Endothelial cell of umbilical vein (primary cell): Measurements from ENCODE around the gene BACH2. TPM values are rescaled to one million over a fixed set of nuclear protein-coding genes. Genes with fewer than 3 reads are reported as not detected.

Experiments
- BruUV-seq: library from RNA; stranded (reverse); fragments of 400-500 nt; replicated peaks from 2 replicates; lab custom pipeline; 2021; lab: Mats Ljungman, UMichigan
- CTCF ChIA-PET: fragments of 300-600, 350-600 bp; sonication (Branson Sonifier 250); formaldehyde crosslinking; loops from one replicate; lab custom pipeline; 2021; ENCODE audit warnings: antibody characterized with exemption, inconsistent platforms; lab: Charles Lee
- POLR2A ChIA-PET: fragments of 300-600, 350-600 bp; sonication (Branson Sonifier 250); formaldehyde crosslinking; loops from one replicate; lab custom pipeline; 2021; ENCODE audit warnings: antibody characterized with exemption, inconsistent platforms; lab: Charles Lee
- DNase-seq: peaks from one replicate; pipeline ENCODE4 v3.0.0-alpha.2; 2011; ENCODE audit warnings: low read depth, low spot score
- FAIRE-seq: peaks from 2 replicates; lab custom pipeline; 2011; peaks lifted over from hg19 to GRCh38; lab: Jason Lieb, UNC
- H2AFZ ChIP-seq: 2 replicates; pipeline ENCODE4 v1.6.0; 2012; ENCODE audit warnings: low read depth, low read length, control low read depth, inconsistent platforms
- H3K27ac ChIP-seq: 2 replicates; pipeline ENCODE4 v1.5.1; 2011; ENCODE audit warnings: low read depth, mild to moderate bottlenecking, control low read depth, low read length, moderate library complexity; ENCODE audit not compliant: insufficient read depth
- H3K27me3 ChIP-seq, 2 experiments: 2 replicates each; pipeline versions ENCODE4 v1.6.0 to v1.6.1; 2011; ENCODE audit warnings: low read length in 2 of 2, mixed read lengths in 1 of 2; ENCODE audit not compliant: control insufficient read depth in 2 of 2, insufficient read depth in 2 of 2
- H3K36me3 ChIP-seq, 2 experiments: 2 replicates in 1 of 2; 3 replicates in 1 of 2; pipeline ENCODE4 v1.5.1; 2011; ENCODE audit warnings: low read length in 2 of 2, mild to moderate bottlenecking in 1 of 2, moderate library complexity in 1 of 2; ENCODE audit not compliant: control insufficient read depth in 2 of 2, insufficient read depth in 2 of 2; ENCODE audit errors: extremely low read depth in 1 of 2
- H3K4me1 ChIP-seq: 3 replicates; pipeline ENCODE4 v1.5.1; 2011; ENCODE audit warnings: mild to moderate bottlenecking, low read length; ENCODE audit not compliant: control insufficient read depth, insufficient read depth; ENCODE audit errors: extremely low read depth
- H3K4me2 ChIP-seq: 2 replicates; pipeline ENCODE4 v1.6.1; 2011; ENCODE audit warnings: low read length, control low read depth, mixed read lengths; ENCODE audit not compliant: insufficient read depth
- H3K4me3 ChIP-seq, 3 experiments: fragments of 200-600 bp in 1 of 3; sonication (generic), shearing (Covaris generic) in 1 of 3; replicated peaks in 1 of 3; 2 replicates each; pipeline ENCODE4 v1.5.1; 2011 to 2016; ENCODE audit warnings: control low read depth in 3 of 3, low read length in 3 of 3, mild to moderate bottlenecking in 2 of 3, inconsistent platforms in 1 of 3, low read depth in 1 of 3, moderate library complexity in 1 of 3; ENCODE audit not compliant: insufficient read depth in 1 of 3
- H3K79me2 ChIP-seq: 2 replicates; pipeline ENCODE4 v1.6.0; 2012; ENCODE audit warnings: low read length, inconsistent platforms; ENCODE audit not compliant: control insufficient read depth, insufficient read depth
- H3K9ac ChIP-seq: replicated peaks from 2 replicates; pipeline ENCODE3; 2011; ENCODE audit warnings: low read length, control low read depth; ENCODE audit not compliant: insufficient read depth; ENCODE audit errors: extremely low read depth
- H3K9me1 ChIP-seq: replicated peaks from 3 replicates; pipeline ENCODE4 v1.6.0; 2011; ENCODE audit warnings: mild to moderate bottlenecking, low read length; ENCODE audit not compliant: control insufficient read depth, insufficient read depth; ENCODE audit errors: extremely low read depth
- H3K9me3 ChIP-seq: replicated peaks from 2 replicates; pipeline ENCODE4 v1.5.1; 2012; ENCODE audit warnings: low read length, inconsistent platforms; ENCODE audit not compliant: control insufficient read depth, insufficient read depth
- H4K20me1 ChIP-seq: replicated peaks from 2 replicates; pipeline ENCODE3; 2011; ENCODE audit warnings: mild to moderate bottlenecking, low read length; ENCODE audit not compliant: control insufficient read depth, insufficient read depth; ENCODE audit errors: extremely low read depth
- EZH2 ChIP-seq: IDR thresholded peaks from 2 replicates; pipeline ENCODE4 v1.6.1; 2012; ENCODE audit warnings: borderline replicate concordance, low read depth, mild to moderate bottlenecking, moderate library complexity, low read length, inconsistent platforms; ENCODE audit not compliant: severe bottlenecking
- FOS ChIP-seq: IDR thresholded peaks from 2 replicates; pipeline ENCODE4 v1.6.1; 2011; ENCODE audit warnings: mild to moderate bottlenecking, low read length, moderate library complexity, borderline replicate concordance; ENCODE audit not compliant: insufficient read depth
- GATA2 ChIP-seq: IDR thresholded peaks from 2 replicates; pipeline ENCODE4 v1.7.0; 2011; ENCODE audit warnings: low read depth, mild to moderate bottlenecking, moderate library complexity, mixed read lengths, low read length; ENCODE audit not compliant: insufficient read length, insufficient read depth
- JUN ChIP-seq: IDR thresholded peaks from 2 replicates; pipeline ENCODE4 v1.6.1; 2011; ENCODE audit warnings: borderline replicate concordance, low read depth; ENCODE audit not compliant: insufficient read length, insufficient read depth
- MYC ChIP-seq: IDR thresholded peaks from one replicate; pipeline ENCODE4 v1.6.1; 2011; ENCODE audit warnings: mild to moderate bottlenecking, low read depth, low read length
- POLR2A ChIP-seq: IDR thresholded peaks from 2 replicates; pipeline ENCODE4 v1.6.1; 2012; ENCODE audit warnings: low read depth, mild to moderate bottlenecking, control low read depth, low read length
- POLR2AphosphoS5 ChIP-seq: IDR thresholded peaks from 2 replicates; pipeline ENCODE4 v1.6.1; 2012; ENCODE audit warnings: low read depth, mild to moderate bottlenecking, control low read depth, low read length, moderate library complexity; ENCODE audit not compliant: insufficient read depth
- dilution Hi-C: fragments of 300-500 bp; cut with MboI; formaldehyde crosslinking; loops from one replicate; pipeline ENCODE4 v1.15.0; 2019; ENCODE audit warnings: low sequenced_read_pairs; ENCODE audit not compliant: extremely low pct_ligation_motif_present
- intact Hi-C: fragments of 100-400 bp; cut with micrococcal nuclease; formaldehyde crosslinking; loops from one replicate; pipeline ENCODE4 v1.10.0; 2022
- polyA plus RNA-seq, 4 experiments: library from polyadenylated mRNA; depleted of rRNA in 3 of 4; stranded (reverse) in 3 of 4; unstranded in 1 of 4; fragments of >200 nt; gene quantifications; 2 replicates each; pipeline versions ENCODE4 v1.2.1 to v1.2.3, GENCODE V29; 2011 to 2012; ENCODE audit warnings: missing spikeins in 1 of 4
- total RNA-seq: library from RNA; stranded (reverse); gene quantifications from 2 replicates; pipeline ENCODE4 v1.2.3, GENCODE V29; 2021
- TF ChIP-seq, protein P1 (sequence below): IDR thresholded peaks from 2 replicates; pipeline ENCODE4 v1.6.1; 2011; ENCODE audit not compliant: insufficient read depth, insufficient read length
- TF ChIP-seq, protein P2 (sequence below), 2 donors: IDR thresholded peaks; 1 replicate in 1 of 2; 2 replicates in 1 of 2; pipeline ENCODE4 v1.5.1; 2011; ENCODE audit warnings: low read length in 2 of 2, mild to moderate bottlenecking in 2 of 2, moderate library complexity in 2 of 2, control low read depth in 1 of 2, inconsistent platforms in 1 of 2, low read depth in 1 of 2; ENCODE audit not compliant: insufficient read depth in 1 of 2; ENCODE audit errors: extremely low read depth in 1 of 2

BACH2 gene
- total and polyA plus RNA-seq, 2 donors (not counting 3 experiments of a cell fraction or from before 2014, with no cell fraction given) = 1.7 to 5.6 TPM

DNA sequence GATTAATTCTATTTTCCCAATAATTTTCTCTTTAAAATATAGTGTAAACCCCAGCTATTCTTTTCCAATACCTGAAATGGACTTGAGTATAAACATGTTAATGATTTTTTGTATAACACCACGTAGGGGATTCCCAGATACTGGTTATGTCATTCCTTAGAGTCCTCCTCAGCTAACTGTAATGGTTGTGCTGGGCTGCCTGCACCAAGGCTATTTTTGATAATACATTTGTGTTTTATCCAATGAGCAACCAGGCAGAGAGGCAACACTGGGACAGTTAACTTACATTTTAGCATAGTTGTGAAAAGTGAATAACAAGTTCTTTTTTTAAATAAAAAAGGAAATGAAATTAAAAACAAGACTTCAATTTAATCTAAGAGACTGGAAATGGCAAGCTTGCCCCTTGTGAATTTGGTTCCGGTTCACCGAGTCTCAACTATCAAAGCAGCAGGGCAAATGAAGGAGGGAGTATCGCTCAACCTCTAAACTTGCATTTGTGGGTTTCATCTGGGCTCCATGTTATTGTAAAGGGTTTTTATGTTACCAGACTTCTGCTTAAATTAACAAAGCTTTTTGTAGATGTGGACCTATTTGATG, 18.8 kb upstream of the BACH2 start:
- dilution Hi-C loops = no loop called here
- CTCF ChIA-PET = interaction anchor here (0.6 to 1.6 kb wide), 3 partner anchors 43 to 375 kb away, joined by 3 to 8 read pairs (median 4); no protein-coding TSS in a partner anchor

More for the DNA sequence above, 18.8 kb upstream of the BACH2 start:
- Histone ChIP-seq H3K4me1 (no peaks in the 10 kb centered on the region), H3K4me2 (no peak overlapping the region), H3K9me3 (no peaks in the 10 kb centered on the region), H3K9me1 (no peaks in the 10 kb centered on the region), H3K4me3 (no peak overlapping the region), H3K36me3 (no peaks in the 10 kb centered on the region), H3K27ac (no peak overlapping the region), H2AFZ (no peak overlapping the region), H4K20me1 (no peaks in the 10 kb centered on the region), H3K9ac (no peak overlapping the region), H3K79me2 (no peaks in the 10 kb centered on the region), H3K27me3 (peaks cover 0 to 6% of the 10 kb centered on the region in 2 experiments)
- POLR2A ChIA-PET = no interaction called here
- no TSS peak for BruUV-seq
- TF ChIP-seq JUN (no peak), EZH2 (no peak), POLR2A (no peak), MYC (no peak), GATA2 (no peak), FOS (no peak), POLR2AphosphoS5 (no peak)
- TF ChIP-seq, protein P1, sequence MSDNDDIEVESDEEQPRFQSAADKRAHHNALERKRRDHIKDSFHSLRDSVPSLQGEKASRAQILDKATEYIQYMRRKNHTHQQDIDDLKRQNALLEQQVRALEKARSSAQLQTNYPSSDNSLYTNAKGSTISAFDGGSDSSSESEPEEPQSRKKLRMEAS = no peak
- TF ChIP-seq, protein P2, sequence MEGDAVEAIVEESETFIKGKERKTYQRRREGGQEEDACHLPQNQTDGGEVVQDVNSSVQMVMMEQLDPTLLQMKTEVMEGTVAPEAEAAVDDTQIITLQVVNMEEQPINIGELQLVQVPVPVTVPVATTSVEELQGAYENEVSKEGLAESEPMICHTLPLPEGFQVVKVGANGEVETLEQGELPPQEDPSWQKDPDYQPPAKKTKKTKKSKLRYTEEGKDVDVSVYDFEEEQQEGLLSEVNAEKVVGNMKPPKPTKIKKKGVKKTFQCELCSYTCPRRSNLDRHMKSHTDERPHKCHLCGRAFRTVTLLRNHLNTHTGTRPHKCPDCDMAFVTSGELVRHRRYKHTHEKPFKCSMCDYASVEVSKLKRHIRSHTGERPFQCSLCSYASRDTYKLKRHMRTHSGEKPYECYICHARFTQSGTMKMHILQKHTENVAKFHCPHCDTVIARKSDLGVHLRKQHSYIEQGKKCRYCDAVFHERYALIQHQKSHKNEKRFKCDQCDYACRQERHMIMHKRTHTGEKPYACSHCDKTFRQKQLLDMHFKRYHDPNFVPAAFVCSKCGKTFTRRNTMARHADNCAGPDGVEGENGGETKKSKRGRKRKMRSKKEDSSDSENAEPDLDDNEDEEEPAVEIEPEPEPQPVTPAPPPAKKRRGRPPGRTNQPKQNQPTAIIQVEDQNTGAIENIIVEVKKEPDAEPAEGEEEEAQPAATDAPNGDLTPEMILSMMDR (IDR thresholded peaks at IDR 0.05; ENCODE audit: extremely low read depth in 1 of 2, insufficient read depth in 1 of 2, low read depth in 1 of 2, low read length in 2 of 2) = no peak
- DNase-seq = no peak
- intact Hi-C loops = no loop called here
- FAIRE-seq = no peak
